GM12872 (cell line): ENCODE results near the gene HJURP.

Experiments used
- CTCF ChIP-seq: IDR thresholded peaks from 3 replicates; pipeline ENCODE4 v1.5.1; 2011; ENCODE audit warnings: low read depth, mild to moderate bottlenecking, low read length, moderate library complexity; ENCODE audit not compliant: insufficient read depth

The HJURP gene

DNA sequence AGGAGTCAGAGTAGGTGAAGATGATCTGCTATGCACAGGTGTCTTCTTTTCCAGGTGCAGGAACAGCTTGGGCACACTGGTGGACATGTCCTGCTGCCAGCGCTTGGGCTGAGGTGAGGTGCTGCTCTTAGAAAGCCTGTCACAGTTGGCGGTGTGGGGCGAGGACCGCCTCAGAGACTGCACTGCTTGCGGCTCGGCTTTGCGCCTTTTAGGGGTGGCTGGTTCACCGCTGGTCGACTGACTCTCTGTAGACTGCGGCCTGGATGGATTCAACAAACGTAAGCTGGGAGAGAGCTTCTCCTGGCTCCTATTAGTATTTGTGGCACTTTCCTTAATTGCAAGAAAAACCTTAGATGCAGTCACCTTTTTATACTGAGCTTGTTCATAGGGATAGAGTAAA is 12.1 kb upstream of the HJURP start:
- TF ChIP-seq CTCF: no peak

- peak; percentile 45; the same call in 2 of the 3 replicates for TF ChIP-seq CTCF
Observed at GRCh38 chr2:233865838-233866237, 11.5 kb upstream of the HJURP start.

DNA sequence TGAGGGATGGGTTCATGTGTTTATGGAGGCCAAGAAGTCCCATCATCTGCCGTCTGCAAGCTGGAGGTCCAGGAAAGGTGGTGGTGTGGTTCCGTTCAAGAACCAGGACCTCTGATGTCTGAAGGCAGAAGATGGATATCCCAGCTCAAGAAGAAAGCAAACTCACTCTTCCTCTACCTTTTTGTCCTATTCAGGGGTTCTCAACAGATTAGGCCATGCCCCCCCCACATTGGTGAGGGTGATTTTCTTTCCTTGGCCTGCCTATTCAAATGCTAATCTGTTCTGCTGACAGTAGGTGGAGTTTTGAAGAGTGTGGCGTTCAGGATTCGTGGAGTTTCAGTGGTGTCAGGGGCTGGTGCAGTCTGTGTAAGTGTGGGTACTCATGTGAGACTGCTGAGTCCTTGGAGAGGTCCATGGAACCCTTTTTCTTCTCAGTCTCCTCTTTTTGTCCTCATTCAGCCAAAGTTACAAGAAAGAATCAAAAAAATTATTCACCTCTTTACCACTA is 8.0 kb upstream of the HJURP start:
- no peak for TF ChIP-seq CTCF

GRCh38 chr2:233858331-233858730 is 4.0 kb upstream of the HJURP start:
- TF ChIP-seq CTCF: no peak

- peak; percentile 80 for TF ChIP-seq CTCF
Observed at GRCh38 chr2:233857511-233858141, 3.3 kb upstream of the HJURP start.

DNA sequence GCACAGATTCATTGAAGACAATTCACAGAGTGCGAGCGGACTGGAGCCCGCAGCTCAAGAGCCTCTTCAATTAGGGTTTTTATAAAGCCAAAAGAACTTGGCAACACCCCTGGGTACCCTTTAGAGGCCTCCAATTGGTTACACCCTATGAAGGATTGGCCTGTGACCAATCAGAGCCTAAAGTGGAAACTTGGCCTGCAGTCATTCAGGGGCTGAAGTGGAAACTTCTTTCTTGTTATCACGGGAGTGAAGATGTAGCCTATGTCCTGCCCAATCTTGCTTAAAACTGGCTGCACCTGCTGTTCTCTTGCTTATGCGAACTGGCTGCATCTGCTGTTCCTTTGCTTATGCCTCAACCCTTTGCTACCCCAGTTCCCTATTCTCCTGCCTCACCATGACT is 1.8 kb upstream of the HJURP start:
- no peak for TF ChIP-seq CTCF

DNA sequence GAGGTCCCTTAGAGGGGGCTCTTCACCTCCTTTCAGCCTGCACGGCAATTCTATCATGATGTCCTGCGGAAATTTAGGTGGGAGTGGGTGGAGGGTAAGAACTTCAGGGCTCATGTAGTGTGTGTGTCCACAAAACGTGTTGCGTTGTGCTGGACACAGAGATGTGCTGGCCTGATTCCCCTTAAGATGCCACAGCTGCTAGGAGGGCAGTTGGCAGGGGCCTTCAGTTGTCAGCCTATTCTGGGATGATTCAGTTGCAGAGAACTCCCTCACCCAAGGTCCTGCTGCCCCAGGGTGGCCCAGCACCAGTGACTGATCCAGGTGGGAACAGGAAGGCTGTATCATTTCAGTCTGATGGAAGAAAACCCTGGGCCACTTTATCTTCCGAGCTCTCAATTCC is 1.0 kb upstream of the HJURP start:
- TF ChIP-seq CTCF: no peak
